ENCODE results near the gene HDAC10.

- TF ChIP-seq EZH2 (IDR thresholded peaks at IDR 0.05) (no peak), POLR2AphosphoS5 (IDR thresholded peaks at IDR 0.05; ENCODE audit: borderline replicate concordance, low read depth, low read length) (no peak), FOXP2 (optimal IDR thresholded peaks at IDR 0.05; ENCODE audit: control extremely low read depth, extremely low read length, insufficient read depth) (no peak)
Measured at GRCh38 chr22:50299785-50300619, 48.9 kb upstream of the HDAC10 start.
